Karpas-422 (cell line): Measurements from ENCODE around the gene SLC38A5. TPM values are rescaled to one million over a fixed set of nuclear protein-coding genes. Genes with fewer than 3 reads are reported as not detected.

Experiments
- DNase-seq: peaks from one replicate; pipeline ENCODE4 v3.0.0-alpha.2; 2015
- H2AFZ ChIP-seq: fragments of 200-600 bp; sonication (generic); 2 replicates; pipeline ENCODE4 v1.6.1; 2014; ENCODE audit warnings: antibody characterized with exemption, low read length, mixed read lengths
- H3K27ac ChIP-seq: fragments of 200-600 bp; sonication (generic); 2 replicates; pipeline ENCODE4 v1.5.1; 2014; ENCODE audit warnings: mild to moderate bottlenecking, low read length, moderate library complexity
- H3K27me3 ChIP-seq: fragments of 200-600 bp; sonication (generic); 2 replicates; pipeline ENCODE4 v1.6.1; 2014; ENCODE audit warnings: low read length, mixed read lengths
- H3K36me3 ChIP-seq: fragments of 200-600 bp; sonication (generic); 2 replicates; pipeline ENCODE4 v1.6.1; 2014; ENCODE audit warnings: low read length, mixed read lengths; ENCODE audit not compliant: insufficient read depth
- H3K4me1 ChIP-seq: fragments of 200-600 bp; sonication (generic); 2 replicates; pipeline ENCODE4 v1.6.1; 2014; ENCODE audit warnings: mild to moderate bottlenecking, low read length, mixed read lengths
- H3K4me2 ChIP-seq: fragments of 200-600 bp; sonication (generic); 2 replicates; pipeline ENCODE4 v1.6.1; 2014; ENCODE audit warnings: low read length, low read depth, mild to moderate bottlenecking; ENCODE audit not compliant: poor library complexity, severe bottlenecking
- H3K4me3 ChIP-seq: fragments of 200-600 bp; sonication (generic); 2 replicates; pipeline ENCODE4 v1.5.1; 2014; ENCODE audit warnings: mild to moderate bottlenecking, antibody characterized with exemption, low read length, mixed read lengths
- H3K79me2 ChIP-seq: fragments of 200-600 bp; sonication (generic); 2 replicates; pipeline ENCODE4 v1.6.1; 2014; ENCODE audit warnings: mild to moderate bottlenecking, low read length, mixed read lengths
- H3K9ac ChIP-seq: fragments of 200-600 bp; sonication (generic); 2 replicates; pipeline ENCODE4 v1.6.0; 2014; ENCODE audit warnings: low read length
- H3K9me2 ChIP-seq: fragments of 200-600 bp; sonication (generic), shearing (Covaris generic); replicated peaks from 2 replicates; pipeline ENCODE4 v1.6.0; 2014; ENCODE audit warnings: mild to moderate bottlenecking, low read length, moderate library complexity; ENCODE audit not compliant: insufficient read depth
- H3K9me3 ChIP-seq: fragments of 300-700, 200-600 bp; sonication (generic); 2 replicates; pipeline ENCODE4 v1.6.1; 2014; ENCODE audit warnings: low read length, mixed read lengths
- H4K20me1 ChIP-seq: fragments of 200-600 bp; sonication (generic); 2 replicates; pipeline ENCODE4 v1.6.1; 2014; ENCODE audit warnings: mild to moderate bottlenecking, antibody characterized with exemption, low read length, low read depth; ENCODE audit not compliant: insufficient read depth
- total RNA-seq: library from RNA; depleted of rRNA; stranded (reverse); fragments of >200 nt; shearing (Covaris generic); gene quantifications from 2 replicates; pipeline ENCODE4 v1.2.3, GENCODE V29; 2014; ENCODE audit warnings: low replicate concordance

SLC38A5 gene
- total RNA-seq, 1 experiment from 2014 or later = not detected

DNA sequence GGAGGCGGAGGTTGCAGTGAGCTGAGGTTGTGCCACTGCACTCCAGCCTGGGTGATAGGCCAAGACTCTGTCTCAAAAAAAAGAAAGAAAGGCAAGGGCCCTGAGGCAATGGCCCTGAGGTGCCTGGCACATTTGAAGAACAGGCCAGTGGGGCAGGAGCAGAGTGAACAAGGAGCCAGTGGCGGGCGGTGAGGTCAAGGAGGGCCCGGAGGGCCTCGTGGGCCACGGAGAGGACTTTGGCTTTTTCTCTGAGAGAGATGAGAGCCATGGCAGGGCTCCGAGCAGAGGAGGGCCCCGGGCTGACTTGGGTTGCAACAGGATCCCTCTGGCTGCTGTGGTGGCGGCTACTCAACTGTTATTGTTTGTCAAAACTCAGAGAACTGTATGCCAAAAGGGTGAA lies 19.2 kb upstream of the SLC38A5 start:
- H3K4me1 ChIP-seq = no peaks in the 10 kb centered on the region
- H3K27me3 ChIP-seq = no peaks in the 10 kb centered on the region
- H3K4me2 ChIP-seq = no peak overlapping the region
- no peak overlapping the region for H3K4me3 ChIP-seq
- no peak overlapping the region for H3K9ac ChIP-seq
- H3K79me2 ChIP-seq = no peaks in the 10 kb centered on the region
- no peaks in the 10 kb centered on the region for H4K20me1 ChIP-seq
- no peaks in the 10 kb centered on the region for H3K9me2 ChIP-seq
- H2AFZ ChIP-seq = no peak overlapping the region
- no peaks in the 10 kb centered on the region for H3K36me3 ChIP-seq
- DNase-seq = no peak
- H3K27ac ChIP-seq = no peak overlapping the region
- H3K9me3 ChIP-seq = no peaks in the 10 kb centered on the region

DNA sequence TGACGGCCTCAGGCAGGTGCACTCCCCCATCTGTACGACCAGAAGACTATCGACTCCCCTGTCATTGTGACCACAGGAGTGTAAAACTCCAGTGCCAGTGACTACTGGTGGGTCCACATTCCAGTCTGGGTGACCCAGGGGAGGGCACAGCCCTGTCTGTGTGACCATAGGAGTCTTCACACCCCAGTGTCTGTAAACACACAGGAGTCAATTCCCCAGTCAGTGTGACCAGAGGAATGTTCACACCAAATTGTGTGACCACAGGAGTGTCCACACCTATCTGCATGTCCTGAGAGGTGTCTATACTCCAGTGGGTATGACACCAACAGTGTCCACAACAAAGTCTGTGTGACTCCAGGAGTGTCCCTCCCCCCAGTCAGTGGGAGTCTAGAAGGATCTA lies 18.0 kb upstream of the SLC38A5 start:
- H2AFZ ChIP-seq = no peak overlapping the region
- H3K27ac ChIP-seq = no peak overlapping the region

DNA sequence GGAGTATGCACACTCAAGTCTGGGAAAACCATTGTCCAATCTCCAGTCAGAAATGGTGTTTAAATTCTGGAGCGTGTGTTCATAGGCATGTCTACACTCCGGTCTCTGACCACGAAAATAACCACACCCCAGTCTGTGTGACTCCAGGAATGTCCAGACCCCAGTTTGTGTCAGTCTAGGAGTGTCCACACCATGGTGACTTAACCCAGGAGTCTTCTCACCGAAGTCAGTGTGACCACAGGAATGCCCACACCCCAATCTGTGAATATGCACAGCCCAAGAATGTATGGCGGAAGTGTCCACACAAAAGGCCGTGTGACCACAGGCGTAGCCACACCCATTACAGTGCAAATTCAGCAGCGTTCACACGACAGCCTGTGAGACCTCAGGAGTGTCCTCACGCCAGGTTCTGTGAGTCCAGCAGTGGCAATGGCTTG lies 17.3 kb upstream of the SLC38A5 start:
- H3K9me2 ChIP-seq = no peaks in the 10 kb centered on the region

More for the DNA sequence above, 18.0 kb upstream of the SLC38A5 start:
- Histone ChIP-seq H3K9me3 (no peaks in the 10 kb centered on the region), H4K20me1 (no peaks in the 10 kb centered on the region), H3K36me3 (no peaks in the 10 kb centered on the region), H3K4me3 (no peak overlapping the region), H3K79me2 (no peaks in the 10 kb centered on the region), H3K9me2 (no peaks in the 10 kb centered on the region), H3K27me3 (no peaks in the 10 kb centered on the region), H3K4me2 (no peak overlapping the region), H3K9ac (no peak overlapping the region), H3K4me1 (no peaks in the 10 kb centered on the region)
- DNase-seq = no peak

DNA sequence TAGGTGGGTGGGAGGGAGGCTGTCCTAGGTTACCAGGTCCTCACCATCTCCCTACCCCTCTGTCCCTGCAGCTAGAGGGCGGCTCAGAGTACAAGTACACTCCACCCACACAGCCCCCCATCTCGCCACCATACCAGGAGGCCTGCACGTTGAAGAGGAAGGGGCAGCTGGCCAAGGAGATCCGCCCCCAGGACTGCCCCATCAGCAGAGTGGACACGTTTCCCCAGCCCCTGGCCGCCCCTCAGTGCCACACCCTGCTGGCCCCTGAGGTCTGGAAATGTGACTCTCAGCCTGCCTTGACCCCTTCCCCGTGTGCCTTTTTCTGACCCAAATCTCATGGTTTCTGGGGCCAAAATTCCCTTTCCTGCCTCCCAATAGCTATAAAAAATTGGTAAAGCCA lies 12.5 kb upstream of the SLC38A5 start:
- Histone ChIP-seq H3K36me3 (no peaks in the 10 kb centered on the region), H3K4me1 (peaks cover 1% of the 10 kb centered on the region), H3K9me2 (no peaks in the 10 kb centered on the region)

More for the DNA sequence above, 17.3 kb upstream of the SLC38A5 start:
- Histone ChIP-seq H3K27ac (no peak overlapping the region), H3K9me3 (no peaks in the 10 kb centered on the region), H3K4me2 (no peak overlapping the region), H3K4me3 (no peak overlapping the region), H3K4me1 (no peaks in the 10 kb centered on the region), H4K20me1 (no peaks in the 10 kb centered on the region), H3K36me3 (no peaks in the 10 kb centered on the region), H2AFZ (no peak overlapping the region), H3K79me2 (no peaks in the 10 kb centered on the region), H3K9ac (no peak overlapping the region), H3K27me3 (no peaks in the 10 kb centered on the region)
- no peak for DNase-seq

DNA sequence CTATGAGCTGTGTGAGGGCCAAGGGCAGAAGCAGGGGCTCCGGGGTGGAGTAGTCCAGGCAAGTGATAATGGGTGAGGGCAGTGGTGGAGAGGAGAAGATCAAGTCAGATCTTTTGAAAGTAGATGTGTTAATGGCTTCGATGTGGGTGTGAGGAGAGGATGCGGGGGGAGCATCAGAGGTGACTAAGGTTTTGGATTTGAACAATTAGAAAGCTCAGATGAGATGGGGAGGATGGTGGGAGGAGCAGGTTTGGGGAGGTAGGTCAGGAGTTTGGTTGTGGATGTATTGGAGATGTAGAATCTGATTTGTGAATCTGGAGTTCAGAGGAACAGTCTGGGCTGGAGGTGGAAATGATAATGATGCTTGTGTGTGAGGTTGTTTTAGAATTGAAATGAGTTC lies 10.5 kb upstream of the SLC38A5 start:
- H4K20me1 ChIP-seq = no peaks in the 10 kb centered on the region; the same call in 1 of the 2 replicates
- no peak overlapping the region for H3K4me2 ChIP-seq
- H3K9me2 ChIP-seq = no peaks in the 10 kb centered on the region
- H3K79me2 ChIP-seq = peaks cover 24% of the 10 kb centered on the region
- no peaks in the 10 kb centered on the region for H3K36me3 ChIP-seq
- no peaks in the 10 kb centered on the region for H3K27me3 ChIP-seq
- H3K27ac ChIP-seq = no peak overlapping the region
- no peak overlapping the region for H3K4me3 ChIP-seq
- peaks cover 7% of the 10 kb centered on the region for H3K4me1 ChIP-seq
- no peaks in the 10 kb centered on the region for H3K9me3 ChIP-seq
- no peak for DNase-seq
- H2AFZ ChIP-seq = no peak overlapping the region
- no peak overlapping the region for H3K9ac ChIP-seq

More for the DNA sequence above, 12.5 kb upstream of the SLC38A5 start:
- Histone ChIP-seq H3K4me3 (no peak overlapping the region), H3K9ac (no peak overlapping the region), H3K27ac (no peak overlapping the region), H4K20me1 (no peaks in the 10 kb centered on the region; the same call in 1 of the 2 replicates), H3K9me3 (no peaks in the 10 kb centered on the region), H3K4me2 (no peak overlapping the region), H3K27me3 (no peaks in the 10 kb centered on the region), H3K79me2 (peaks cover 9% of the 10 kb centered on the region), H2AFZ (no peak overlapping the region)
- DNase-seq = no peak

DNA sequence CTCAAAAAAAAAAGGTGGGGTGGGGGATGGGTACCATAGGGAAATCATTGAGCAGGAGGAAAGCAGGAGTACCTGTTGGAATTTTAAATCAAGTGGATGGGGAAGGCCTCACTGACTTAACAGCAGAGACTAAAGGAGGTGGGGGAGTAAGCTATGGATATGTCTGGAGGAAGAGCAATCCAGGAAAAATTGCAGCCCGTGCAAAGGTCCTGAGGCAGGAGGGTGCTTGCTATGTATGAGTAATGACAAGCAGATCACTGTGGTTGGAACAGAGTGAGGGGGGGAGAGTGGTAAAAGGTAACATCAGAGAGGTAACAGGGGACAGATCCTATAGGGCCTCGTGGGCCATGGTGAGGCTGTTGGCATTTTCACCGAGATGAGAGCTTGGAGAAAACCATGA lies 10.1 kb upstream of the SLC38A5 start:
- Histone ChIP-seq H3K36me3 (no peaks in the 10 kb centered on the region), H3K27ac (no peak overlapping the region), H3K9ac (no peak overlapping the region), H2AFZ (no peak overlapping the region), H3K4me3 (no peak overlapping the region), H4K20me1 (no peaks in the 10 kb centered on the region; the same call in 1 of the 2 replicates), H3K4me1 (peaks cover 7% of the 10 kb centered on the region), H3K4me2 (no peak overlapping the region), H3K9me2 (no peaks in the 10 kb centered on the region), H3K27me3 (no peaks in the 10 kb centered on the region), H3K9me3 (no peaks in the 10 kb centered on the region), H3K79me2 (peaks cover 24% of the 10 kb centered on the region)
- DNase-seq = no peak

DNA sequence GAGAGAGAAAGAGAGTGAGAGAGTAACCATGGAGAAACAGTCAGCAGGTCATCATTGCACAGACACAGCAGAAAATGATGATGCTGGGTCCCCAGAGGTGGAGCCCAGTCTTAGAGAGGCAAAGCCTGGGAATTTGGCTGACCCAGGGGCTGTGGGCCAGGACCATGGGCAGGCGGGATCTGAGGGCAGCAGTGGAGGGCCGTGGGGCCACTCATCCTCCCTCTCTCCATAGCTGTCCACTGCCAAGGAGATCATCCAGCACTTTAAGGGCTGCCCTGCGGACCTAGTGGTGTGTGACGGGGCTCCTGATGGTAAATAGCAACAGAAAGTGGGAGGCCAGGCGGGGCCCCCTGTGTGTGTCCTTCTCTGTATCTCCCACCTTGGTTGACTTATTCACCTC lies 8.7 kb upstream of the SLC38A5 start:
- Histone ChIP-seq H3K36me3 (no peaks in the 10 kb centered on the region), H3K4me1 (peaks cover 11% of the 10 kb centered on the region), H3K9ac (no peak overlapping the region), H3K9me3 (no peaks in the 10 kb centered on the region), H3K27ac (no peak overlapping the region), H3K79me2 (peaks cover 24% of the 10 kb centered on the region), H4K20me1 (no peaks in the 10 kb centered on the region; the same call in 1 of the 2 replicates), H3K9me2 (no peaks in the 10 kb centered on the region), H3K4me3 (no peak overlapping the region), H2AFZ (no peak overlapping the region), H3K27me3 (no peaks in the 10 kb centered on the region), H3K4me2 (no peak overlapping the region)
- DNase-seq = no peak

DNA sequence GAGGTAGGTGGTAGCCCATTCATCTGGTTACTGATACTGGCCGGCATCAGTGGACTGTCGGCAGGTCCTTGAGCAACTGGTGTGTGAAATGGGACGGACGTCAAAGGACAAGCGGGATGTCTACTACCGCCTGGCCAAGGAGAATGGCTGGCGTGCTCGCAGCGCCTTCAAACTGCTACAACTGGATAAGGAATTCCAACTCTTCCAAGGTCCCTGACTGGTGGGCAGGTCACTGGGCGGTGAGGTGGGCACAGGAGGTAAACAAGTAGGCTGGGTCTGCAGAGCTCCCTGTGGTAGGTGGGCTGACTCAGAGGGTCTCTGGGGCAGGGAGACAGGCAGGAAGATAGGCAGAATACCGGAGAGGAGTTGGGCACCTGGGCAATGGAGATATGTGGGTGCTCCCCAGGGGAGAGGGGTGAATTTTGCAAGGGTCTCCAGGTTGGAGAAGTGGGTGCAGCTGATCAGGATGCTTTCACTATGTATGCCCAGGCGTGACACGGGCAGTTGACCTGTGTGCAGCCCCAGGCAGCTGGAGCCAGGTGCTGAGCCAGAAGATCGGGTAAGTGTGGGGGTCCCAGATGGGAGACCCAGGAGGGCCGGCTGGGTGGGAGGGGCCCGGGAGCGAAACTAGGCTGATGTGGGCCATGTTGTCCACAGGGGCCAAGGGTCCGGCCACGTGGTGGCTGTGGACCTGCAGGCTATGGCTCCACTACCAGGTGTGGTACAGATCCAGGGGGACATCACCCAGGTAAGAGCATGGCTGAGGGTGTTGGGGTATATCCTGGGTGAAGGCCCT lies 8.1 kb upstream of the SLC38A5 start:
- Histone ChIP-seq H3K4me2 (no peak overlapping the region), H3K36me3 (no peaks in the 10 kb centered on the region)

More for the DNA sequence above, 8.1 kb upstream of the SLC38A5 start:
- H3K4me1 ChIP-seq = peaks cover 11% of the 10 kb centered on the region
- no peak overlapping the region for H2AFZ ChIP-seq
- no peaks in the 10 kb centered on the region for H3K9me2 ChIP-seq
- peaks cover 24% of the 10 kb centered on the region for H3K79me2 ChIP-seq
- H3K4me3 ChIP-seq = no peak overlapping the region; the same call in 1 of the 2 replicates
- H3K27me3 ChIP-seq = no peaks in the 10 kb centered on the region
- no peak overlapping the region for H3K27ac ChIP-seq
- no peak for DNase-seq
- H4K20me1 ChIP-seq = no peaks in the 10 kb centered on the region; the same call in 1 of the 2 replicates
- H3K9ac ChIP-seq = no peak overlapping the region
- no peaks in the 10 kb centered on the region for H3K9me3 ChIP-seq
